Thymus (tissue), 11 donors: ENCODE results near the gene UQCRC2. TPM values are rescaled to one million over a fixed set of nuclear protein-coding genes. Genes with fewer than 3 reads are reported as not detected.

ENCODE experiments used
- DNase-seq, 9 donors: peaks; one replicate each; pipeline ENCODE4 v3.0.0-alpha.2; 2013; ENCODE audit warnings: low spot score in 9 of 9, low read depth in 6 of 9, missing footprints in 1 of 9
- H3K27ac ChIP-seq, 2 donors: one replicate each; pipeline ENCODE4 v1.5.1; 2013; ENCODE audit warnings: control low read depth in 1 of 2, low read depth in 1 of 2, low read length in 1 of 2, mild to moderate bottlenecking in 1 of 2, moderate library complexity in 1 of 2
- H3K27me3 ChIP-seq, 2 donors: one replicate each; pipeline ENCODE4 v1.5.1; 2013; ENCODE audit warnings: low read length in 1 of 2; ENCODE audit not compliant: control insufficient read depth in 2 of 2, insufficient read depth in 1 of 2
- H3K36me3 ChIP-seq, 2 donors: one replicate each; pipeline ENCODE4 v1.5.1; 2013; ENCODE audit warnings: low read length in 1 of 2, mild to moderate bottlenecking in 1 of 2, moderate library complexity in 1 of 2; ENCODE audit not compliant: control insufficient read depth in 2 of 2, insufficient read depth in 2 of 2
- H3K4me1 ChIP-seq, 2 donors: one replicate each; pipeline ENCODE4 v1.5.1; 2013; ENCODE audit warnings: low read length in 2 of 2; ENCODE audit not compliant: control insufficient read depth in 2 of 2, insufficient read depth in 2 of 2
- H3K4me3 ChIP-seq, 2 donors: one replicate each; pipeline ENCODE4 v1.5.1; 2013; ENCODE audit warnings: low read length in 2 of 2, control low read depth in 1 of 2, mild to moderate bottlenecking in 1 of 2
- H3K9me3 ChIP-seq, 2 donors: one replicate each; pipeline ENCODE4 v1.5.1; 2013; ENCODE audit warnings: low read length in 1 of 2, mild to moderate bottlenecking in 1 of 2; ENCODE audit not compliant: control insufficient read depth in 2 of 2, insufficient read depth in 1 of 2
- WGBS: extraction: QIAGEN DNeasy Blood & Tissue Kit; methylation state at CpG from one replicate; pipeline ENCODE4 v1.1.7; 2013; 5-methylcytosine and 5-hydroxymethylcytosine counted together
- polyA plus RNA-seq: library from polyadenylated mRNA; stranded (reverse); fragments of 200-250 nt; gene quantifications from one replicate; pipeline ENCODE4 v1.2.3, GENCODE V29; 2013
- total RNA-seq: library from RNA; stranded (reverse); fragments of 120-200 nt; gene quantifications from one replicate; pipeline ENCODE4 v1.2.4, GENCODE V29; 2013
- donor health status: healthy.

Gene UQCRC2
- total and polyA plus RNA-seq, 2 donors, result 146 to 227 TPM

- no peak for DNase-seq
- 96% methylated on average over 2 of the region's 2 CpGs for WGBS
- Histone ChIP-seq H3K27me3 (no peaks in the 10 kb centered on the region), H3K27ac (no peak overlapping the region), H3K4me3 (no peak overlapping the region), H3K4me1 (no peaks in the 10 kb centered on the region), H3K9me3 (no peaks in the 10 kb centered on the region), H3K36me3 (no peaks in the 10 kb centered on the region)
Measured at GRCh38 chr16:22027633-22028032, 74.5 kb downstream of the UQCRC2 start.

- Histone ChIP-seq H3K27me3 (no peaks in the 10 kb centered on the region), H3K4me3 (no peak overlapping the region), H3K9me3 (no peaks in the 10 kb centered on the region), H3K4me1 (peaks cover 0 to under 1% of the 10 kb centered on the region in 2 donors), H3K36me3 (no peaks in the 10 kb centered on the region), H3K27ac (no peak overlapping the region)
- 96% methylated on average over 4 of the region's 4 CpGs for WGBS
- no peak for DNase-seq
Measured at GRCh38 chr16:22029632-22030031, 76.5 kb downstream of the UQCRC2 start.

GRCh38 chr16:22030087-22030812 is 77.1 kb downstream of the UQCRC2 start:
- 98% methylated on average over 6 of the region's 6 CpGs for WGBS
- peaks cover 0 to 3% of the 10 kb centered on the region in 2 donors for H3K4me1 ChIP-seq

GRCh38 chr16:22031483-22032083 is 78.4 kb downstream of the UQCRC2 start:
- 96% methylated on average over 2 of the region's 2 CpGs for WGBS
- H3K4me3 ChIP-seq, result no peak overlapping the region
- no peaks in the 10 kb centered on the region for H3K27me3 ChIP-seq
- H3K36me3 ChIP-seq, result peaks cover 0 to 4% of the 10 kb centered on the region in 2 donors
- H3K9me3 ChIP-seq, result no peaks in the 10 kb centered on the region
- no peak for DNase-seq
- H3K27ac ChIP-seq, result no peak overlapping the region
- peaks cover 0 to 3% of the 10 kb centered on the region in 2 donors for H3K4me1 ChIP-seq

More at GRCh38 chr16:22030087-22030812, 77.1 kb downstream of the UQCRC2 start:
- Histone ChIP-seq H3K36me3 (no peaks in the 10 kb centered on the region), H3K27ac (no peak overlapping the region), H3K4me3 (no peak overlapping the region), H3K27me3 (no peaks in the 10 kb centered on the region), H3K9me3 (no peaks in the 10 kb centered on the region)
- no peak for DNase-seq

Other genes with a start within 250 kb of the UQCRC2 start
- 18.7 TPM for gene NPIPB4, start 95.6 kb upstream of the UQCRC2 start, total RNA-seq
- 37.2 TPM for gene NPIPB4, start 95.6 kb upstream of the UQCRC2 start, polyA plus RNA-seq
- not detected for gene PDZD9, start 47.8 kb downstream of the UQCRC2 start, total RNA-seq
- not detected for gene PDZD9, start 47.8 kb downstream of the UQCRC2 start, polyA plus RNA-seq
- 8.8 TPM for gene MOSMO, start 54.8 kb downstream of the UQCRC2 start, total RNA-seq
- gene MOSMO, start 54.8 kb downstream of the UQCRC2 start, polyA plus RNA-seq, result 15.1 TPM
- 0.09 TPM for gene VWA3A, start 139.2 kb downstream of the UQCRC2 start, total RNA-seq
- 0.18 TPM for gene VWA3A, start 139.2 kb downstream of the UQCRC2 start, polyA plus RNA-seq
- 0.05 TPM for gene SDR42E2, start 209.1 kb downstream of the UQCRC2 start, total RNA-seq
- 0.14 TPM for gene SDR42E2, start 209.1 kb downstream of the UQCRC2 start, polyA plus RNA-seq